Neural cell (in vitro differentiated cells): Measurements from ENCODE around the gene CTRB1. TPM values are rescaled to one million over a fixed set of nuclear protein-coding genes. Genes with fewer than 3 reads are reported as not detected.
"Not testable (repeated sequence)": the region's sequence is repeated elsewhere in the genome, so short reads cannot be mapped to it uniquely, and the experiment has no call there.

Experiments
- H2AFZ ChIP-seq: fragments of 200-600, 300-800 bp; sonication (generic), shearing (Covaris generic); 2 replicates; pipeline ENCODE4 v1.6.0; 2014; ENCODE audit warnings: low read depth, mild to moderate bottlenecking, antibody characterized with exemption, low read length, moderate library complexity
- H3F3A ChIP-seq: fragments of 200-600 bp; shearing (Covaris generic); 2 replicates; pipeline ENCODE4 v1.6.1; 2016; ENCODE audit warnings: mild to moderate bottlenecking, moderate library complexity, mixed read lengths, antibody characterized with exemption, low read length; ENCODE audit not compliant: insufficient read depth, poor library complexity, severe bottlenecking
- H3K27ac ChIP-seq: fragments of 200-600, 300-800 bp; sonication (generic), shearing (Covaris generic); 2 replicates; pipeline ENCODE4 v1.5.1; 2014; ENCODE audit warnings: mild to moderate bottlenecking, low read length, moderate library complexity
- H3K27me3 ChIP-seq: fragments of 300-800, 200-600 bp; sonication (generic), shearing (Covaris generic); 2 replicates; pipeline ENCODE4 v1.6.0; 2014; ENCODE audit warnings: mild to moderate bottlenecking, low read depth, low read length, moderate library complexity; ENCODE audit not compliant: insufficient read depth
- H3K36me3 ChIP-seq: fragments of 300-800, 200-600 bp; sonication (generic), shearing (Covaris generic); 2 replicates; pipeline ENCODE4 v1.5.1; 2014; ENCODE audit warnings: mild to moderate bottlenecking, antibody characterized with exemption, low read length, moderate library complexity; ENCODE audit not compliant: insufficient read depth
- H3K4me2 ChIP-seq: fragments of 300-800, 200-600 bp; sonication (generic), shearing (Covaris generic); 2 replicates; pipeline ENCODE4 v1.6.0; 2014; ENCODE audit warnings: mild to moderate bottlenecking, low read length
- H3K4me3 ChIP-seq: fragments of 300-800, 200-600 bp; sonication (generic), shearing (Covaris generic); 2 replicates; pipeline ENCODE4 v1.5.1; 2014; ENCODE audit warnings: mild to moderate bottlenecking, low read length, moderate library complexity
- H3K79me2 ChIP-seq: fragments of 200-600 bp; shearing (Covaris generic); replicated peaks from 2 replicates; pipeline ENCODE4 v1.6.0; 2014; ENCODE audit warnings: mild to moderate bottlenecking, low read length, moderate library complexity; ENCODE audit not compliant: insufficient read depth
- H3K9ac ChIP-seq: fragments of 300-800, 200-600 bp; sonication (generic), shearing (Covaris generic); 2 replicates; pipeline ENCODE4 v1.6.1; 2016; ENCODE audit warnings: mild to moderate bottlenecking, low read length, mixed read lengths
- H3K9me2 ChIP-seq: fragments of 200-600 bp; shearing (Covaris generic); 2 replicates; pipeline ENCODE4 v1.6.1; 2016; ENCODE audit warnings: mild to moderate bottlenecking, low read length, mixed read lengths; ENCODE audit not compliant: insufficient read depth
- H3K9me3 ChIP-seq: fragments of 200-600, 300-800 bp; sonication (generic), shearing (Covaris generic); 2 replicates; pipeline ENCODE4 v1.6.1; 2016; ENCODE audit warnings: mild to moderate bottlenecking, mixed run types, low read length, moderate library complexity, mixed read lengths
- H4K20me1 ChIP-seq: fragments of 200-600 bp; shearing (Covaris generic); 2 replicates; pipeline ENCODE4 v1.6.1; 2016; ENCODE audit warnings: mild to moderate bottlenecking, mixed run types; ENCODE audit not compliant: insufficient read depth
- CTCF ChIP-seq: fragments of 450-650 bp; IDR thresholded peaks from 2 replicates; pipeline ENCODE4 v1.5.1; 2014; ENCODE audit warnings: antibody characterized with exemption, mild to moderate bottlenecking, moderate library complexity; ENCODE audit not compliant: poor library complexity, severe bottlenecking
- EP300 ChIP-seq: fragments of 450-650 bp; conservative IDR thresholded peaks from 2 replicates; pipeline ENCODE4 v1.6.1; 2014; ENCODE audit warnings: antibody characterized with exemption, mild to moderate bottlenecking, moderate library complexity; ENCODE audit not compliant: poor library complexity, severe bottlenecking
- EZH2 ChIP-seq: fragments of 200-600, 300-800 bp; shearing (Covaris generic), sonication (generic); IDR thresholded peaks from 2 replicates; pipeline ENCODE4 v1.6.1; 2014; ENCODE audit warnings: antibody characterized with exemption, low read length, borderline replicate concordance, mild to moderate bottlenecking; ENCODE audit not compliant: insufficient read depth, poor library complexity, severe bottlenecking
- MXI1 ChIP-seq: fragments of 450-650 bp; conservative IDR thresholded peaks from 2 replicates; pipeline ENCODE4 v1.6.1; 2014; ENCODE audit warnings: antibody characterized with exemption, mild to moderate bottlenecking; ENCODE audit not compliant: poor library complexity, severe bottlenecking
- POLR2AphosphoS5 ChIP-seq: IDR thresholded peaks from 2 replicates; pipeline ENCODE4 v1.6.1; 2012
- RAD21 ChIP-seq: fragments of 450-650 bp; conservative IDR thresholded peaks from 2 replicates; pipeline ENCODE4 v1.6.1; 2014; ENCODE audit warnings: antibody characterized with exemption, mild to moderate bottlenecking, moderate library complexity
- REST ChIP-seq: IDR thresholded peaks from 2 replicates; pipeline ENCODE4 v1.6.1; 2012; ENCODE audit warnings: borderline replicate concordance
- SMC3 ChIP-seq: fragments of 450-650 bp; conservative IDR thresholded peaks from 2 replicates; pipeline ENCODE4 v1.6.1; 2014; ENCODE audit warnings: antibody characterized with exemption, mild to moderate bottlenecking, moderate library complexity; ENCODE audit not compliant: poor library complexity
- TAF1 ChIP-seq: IDR thresholded peaks from 2 replicates; pipeline ENCODE4 v1.6.1; 2012; ENCODE audit warnings: low read depth
- polyA plus RNA-seq: library from polyadenylated mRNA; depleted of rRNA; stranded (reverse); fragments of >200 nt; gene quantifications from 2 replicates; pipeline ENCODE4 v1.2.3, GENCODE V29; 2014

Gene CTRB1
- polyA plus RNA-seq, 1 donor from 2014 or later = not detected

- Histone ChIP-seq H3K4me2 (no peak overlapping the region), H3K36me3 (no peaks in the 10 kb centered on the region), H4K20me1 (no peaks in the 10 kb centered on the region), H3K9me3 (no peaks in the 10 kb centered on the region), H3K27ac (no peak overlapping the region), H2AFZ (no peak overlapping the region), H3F3A (no peaks in the 10 kb centered on the region), H3K79me2 (no peaks in the 10 kb centered on the region), H3K4me3 (no peak overlapping the region), H3K9ac (no peak overlapping the region), H3K9me2 (no peaks in the 10 kb centered on the region), H3K27me3 (no peaks in the 10 kb centered on the region)
- no peak for TF ChIP-seq EP300
- TF ChIP-seq REST = no peak
- no peak for TF ChIP-seq CTCF
Observed at GRCh38 chr16:75238853-75239541, 20.2 kb downstream of the CTRB1 start.

DNA sequence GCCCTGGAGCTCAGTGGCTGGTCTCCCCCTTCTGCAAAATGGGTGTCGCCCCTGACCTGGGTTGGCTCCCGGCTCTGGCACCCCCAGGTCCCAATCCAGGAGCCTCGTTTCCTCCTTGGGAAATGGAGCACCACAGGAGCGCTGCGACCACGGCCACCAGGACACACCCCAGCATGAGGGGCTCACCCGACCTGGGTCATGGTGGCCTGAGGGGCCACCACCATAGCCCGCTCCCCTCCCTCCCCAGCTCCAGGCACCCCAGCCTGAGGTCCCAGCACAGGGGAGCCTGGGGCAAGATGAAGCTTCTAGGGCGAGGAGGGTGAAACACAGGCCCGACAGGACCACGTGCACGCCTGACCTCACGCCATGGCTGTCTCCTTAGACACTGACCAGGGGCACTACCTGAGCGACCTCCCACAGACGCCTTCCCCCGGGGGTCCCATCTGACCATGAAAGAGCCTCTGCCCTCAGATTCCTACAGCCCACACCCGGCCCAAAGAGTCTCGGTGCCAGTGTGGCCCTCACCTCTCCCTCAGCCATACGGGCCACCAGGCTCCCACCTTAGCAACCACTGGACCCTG lies 20.8 kb downstream of the CTRB1 start:
- no peak overlapping the region for H3K4me3 ChIP-seq
- no peak overlapping the region for H2AFZ ChIP-seq
- H3K9ac ChIP-seq = no peak overlapping the region
- H3K36me3 ChIP-seq = no peaks in the 10 kb centered on the region
- H3K4me2 ChIP-seq = no peak overlapping the region
- H4K20me1 ChIP-seq = peaks cover 4% of the 10 kb centered on the region
- H3K9me3 ChIP-seq = no peaks in the 10 kb centered on the region
- H3K27ac ChIP-seq = no peak overlapping the region
- TF ChIP-seq TAF1 (no peak), MXI1 (no peak), SMC3 (no peak), REST (no peak), POLR2AphosphoS5 (no peak), EP300 (no peak), CTCF (no peak), EZH2 (no peak), RAD21 (no peak)
- no peaks in the 10 kb centered on the region for H3K9me2 ChIP-seq
- no peaks in the 10 kb centered on the region for H3K79me2 ChIP-seq
- no peaks in the 10 kb centered on the region for H3F3A ChIP-seq
- H3K27me3 ChIP-seq = no peaks in the 10 kb centered on the region

DNA sequence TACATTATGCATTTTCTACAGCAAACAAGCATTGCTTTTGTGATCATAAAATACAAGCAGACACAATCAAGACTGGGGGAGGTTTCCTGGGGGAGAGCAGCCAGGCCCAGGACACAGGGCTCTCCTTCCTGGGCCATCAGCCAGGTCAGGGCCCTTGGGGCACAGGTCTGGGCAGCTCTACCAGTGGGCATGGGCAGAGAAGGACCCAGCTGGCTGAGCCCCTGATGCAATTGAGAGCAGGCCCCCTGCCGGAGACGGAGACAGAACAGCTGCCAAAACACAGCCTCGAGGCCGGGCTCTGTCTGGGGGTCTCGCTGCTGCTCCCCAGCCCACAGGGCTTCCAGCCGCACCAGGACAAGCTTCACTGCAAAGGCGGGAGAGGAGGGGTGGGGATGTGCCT lies 21.8 kb downstream of the CTRB1 start:
- H3K27ac ChIP-seq, H4K20me1 ChIP-seq, H3K27me3 ChIP-seq, H3K9me2 ChIP-seq, H3K9me3 ChIP-seq, H3K36me3 ChIP-seq, H3K79me2 ChIP-seq, H3K4me3 ChIP-seq, H2AFZ ChIP-seq, H3F3A ChIP-seq, H3K9ac ChIP-seq, H3K4me2 ChIP-seq: not testable (repeated sequence)
